H9 (cell line): ENCODE results near the gene PPFIBP2. TPM values are rescaled to one million over a fixed set of nuclear protein-coding genes. Genes with fewer than 3 reads are reported as not detected.

Source experiments
- DNase-seq: peaks from one replicate; pipeline ENCODE4 v3.0.0-alpha.2; 2017
- H2AFZ ChIP-seq: one replicate; pipeline ENCODE4 v1.6.1; 2013; ENCODE audit warnings: mild to moderate bottlenecking, low read length, control low read depth, moderate library complexity
- H2AK5ac ChIP-seq: 2 replicates; pipeline ENCODE4 v1.6.1; 2013; ENCODE audit warnings: low read length, control low read depth, mixed read lengths; ENCODE audit not compliant: insufficient read length
- H2BK120ac ChIP-seq: one replicate; pipeline ENCODE4 v1.6.1; 2013; ENCODE audit warnings: low read depth, mild to moderate bottlenecking, low read length, control low read depth, inconsistent platforms; ENCODE audit not compliant: poor library complexity, severe bottlenecking
- H2BK12ac ChIP-seq: 2 replicates; pipeline ENCODE4 v1.6.1; 2013; ENCODE audit warnings: low read length, control low read depth, mixed read lengths, low read depth; ENCODE audit not compliant: insufficient read length
- H2BK15ac ChIP-seq: 2 replicates; pipeline ENCODE4 v1.6.1; 2013; ENCODE audit warnings: low read depth, low read length, control low read depth
- H2BK20ac ChIP-seq: one replicate; pipeline ENCODE4 v1.6.1; 2013; ENCODE audit warnings: low read depth, mild to moderate bottlenecking, low read length, control low read depth, inconsistent platforms; ENCODE audit not compliant: poor library complexity, severe bottlenecking
- H2BK5ac ChIP-seq: 2 replicates; pipeline ENCODE4 v1.6.1; 2013; ENCODE audit warnings: low read length, control low read depth, mixed read lengths; ENCODE audit not compliant: insufficient read length
- H3K14ac ChIP-seq: 2 replicates; pipeline ENCODE4 v1.6.1; 2013; ENCODE audit warnings: low read length, control low read depth; ENCODE audit not compliant: insufficient read depth
- H3K18ac ChIP-seq: 2 replicates; pipeline ENCODE4 v1.6.1; 2013; ENCODE audit warnings: low read depth, mild to moderate bottlenecking, mixed read lengths, low read length, control low read depth; ENCODE audit not compliant: insufficient read length
- H3K23ac ChIP-seq: 2 replicates; pipeline ENCODE4 v1.6.1; 2013; ENCODE audit warnings: low read length, control low read depth, mixed read lengths, low read depth; ENCODE audit not compliant: insufficient read length
- H3K23me2 ChIP-seq: 2 replicates; pipeline ENCODE4 v1.6.1; 2013; ENCODE audit warnings: low read depth, mild to moderate bottlenecking, mixed read lengths, low read length, control low read depth; ENCODE audit not compliant: insufficient read length, poor library complexity, severe bottlenecking
- H3K27ac ChIP-seq: 2 replicates; pipeline ENCODE4 v1.5.1; 2013; ENCODE audit warnings: low read length, control low read depth, mixed read lengths, low read depth; ENCODE audit not compliant: insufficient read length
- H3K27me3 ChIP-seq: 2 replicates; pipeline ENCODE4 v1.6.1; 2013; ENCODE audit warnings: low read length, control low read depth, inconsistent platforms; ENCODE audit not compliant: insufficient read depth
- H3K4ac ChIP-seq: 2 replicates; pipeline ENCODE4 v1.6.1; 2013; ENCODE audit warnings: low read depth, mild to moderate bottlenecking, control low read depth, inconsistent platforms, low read length, moderate library complexity
- H3K4me1 ChIP-seq: 2 replicates; pipeline ENCODE4 v1.6.1; 2013; ENCODE audit warnings: low read length, control low read depth, inconsistent platforms; ENCODE audit not compliant: insufficient read depth
- H3K4me2 ChIP-seq: 2 replicates; pipeline ENCODE4 v1.6.1; 2013; ENCODE audit warnings: low read length, control low read depth, mixed read lengths; ENCODE audit not compliant: insufficient read length, insufficient read depth
- H3K56ac ChIP-seq: 2 replicates; pipeline ENCODE4 v1.6.1; 2013; ENCODE audit warnings: low read depth, mild to moderate bottlenecking, mixed read lengths, low read length, control low read depth; ENCODE audit not compliant: insufficient read length
- H3K79me1 ChIP-seq: 2 replicates; pipeline ENCODE4 v1.6.1; 2013; ENCODE audit warnings: low read depth, mild to moderate bottlenecking, moderate library complexity, low read length, control low read depth, inconsistent platforms; ENCODE audit not compliant: insufficient read depth, poor library complexity, severe bottlenecking
- H3K79me2 ChIP-seq: 2 replicates; pipeline ENCODE4 v1.6.1; 2013; ENCODE audit warnings: low read length, control low read depth, inconsistent platforms; ENCODE audit not compliant: insufficient read depth
- H3K9ac ChIP-seq: 2 replicates; pipeline ENCODE4 v1.6.1; 2013; ENCODE audit warnings: low read length, control low read depth, mixed read lengths; ENCODE audit not compliant: insufficient read length; ENCODE audit errors: extremely low read depth
- H3K9me3 ChIP-seq: one replicate; pipeline ENCODE4 v1.6.1; 2013; ENCODE audit warnings: low read depth, low read length, inconsistent platforms; ENCODE audit not compliant: control insufficient read depth
- H3T11ph ChIP-seq: one replicate; pipeline ENCODE4 v1.6.1; 2013; ENCODE audit warnings: mild to moderate bottlenecking, low read length, control low read depth, inconsistent platforms
- H4K20me1 ChIP-seq: one replicate; pipeline ENCODE4 v1.6.1; 2013; ENCODE audit not compliant: control insufficient read depth, insufficient read length, insufficient read depth
- H4K5ac ChIP-seq: 2 replicates; pipeline ENCODE4 v1.6.1; 2013; ENCODE audit warnings: low read depth, mild to moderate bottlenecking, mixed read lengths, low read length, control low read depth; ENCODE audit not compliant: insufficient read length
- H4K8ac ChIP-seq: replicated peaks from 2 replicates; pipeline ENCODE4 v1.6.1; 2013; ENCODE audit warnings: low read length, control low read depth, mixed read lengths, low read depth; ENCODE audit not compliant: insufficient read length
- H4K91ac ChIP-seq: 2 replicates; pipeline ENCODE4 v1.6.1; 2013; ENCODE audit warnings: low read depth, mild to moderate bottlenecking, moderate library complexity, mixed read lengths, low read length, control low read depth; ENCODE audit not compliant: insufficient read length
- H3K27ac Mint-ChIP-seq, 3 experiments: 2 replicates in 2 of 3; 3 replicates in 1 of 3; pipeline ENCODE4 v1.8.0; 2020 to 2021; ENCODE audit warnings: mixed read lengths in 3 of 3, mild to moderate bottlenecking in 1 of 3, moderate library complexity in 1 of 3
- H3K27me3 Mint-ChIP-seq: 2 replicates; pipeline ENCODE4 v1.8.0; 2021; ENCODE audit warnings: low read depth, mild to moderate bottlenecking, moderate library complexity, mixed read lengths
- H3K36me3 Mint-ChIP-seq, 3 experiments: 2 replicates in 2 of 3; 3 replicates in 1 of 3; pipeline ENCODE4 v1.8.0; 2020 to 2021; ENCODE audit warnings: low read depth in 3 of 3, mixed read lengths in 3 of 3; ENCODE audit not compliant: insufficient read depth in 1 of 3
- H3K4me1 Mint-ChIP-seq, 2 experiments: 2 replicates each; pipeline ENCODE4 v1.8.0; 2020; ENCODE audit warnings: mixed read lengths in 2 of 2
- H3K4me3 Mint-ChIP-seq, 2 experiments: 2 replicates in 1 of 2; 3 replicates in 1 of 2; pipeline ENCODE4 v1.8.0; 2020 to 2021; ENCODE audit warnings: mild to moderate bottlenecking in 2 of 2, mixed read lengths in 2 of 2, moderate library complexity in 1 of 2
- H3K9me3 Mint-ChIP-seq, 2 experiments: 2 replicates in 1 of 2; 3 replicates in 1 of 2; pipeline ENCODE4 v1.8.0; 2020; ENCODE audit warnings: mild to moderate bottlenecking in 2 of 2, mixed read lengths in 2 of 2, moderate library complexity in 1 of 2
- CTCF ChIP-seq: fragments of 200-600 bp; sonication (generic); conservative IDR thresholded peaks from 3 replicates; pipeline ENCODE4 v1.8.0; 2021; ENCODE audit warnings: antibody characterized with exemption, mild to moderate bottlenecking
- WGBS: extraction: QIAGEN DNeasy Blood & Tissue Kit; methylation state at CpG from one replicate; pipeline ENCODE4 v1.1.7; 2013; ENCODE audit warnings: missing lambda C conversion rate, low lambda C conversion rate, mixed read lengths; ENCODE audit not compliant: insufficient read length; ENCODE audit errors: extremely low coverage; 5-methylcytosine and 5-hydroxymethylcytosine counted together
- total RNA-seq: library from RNA; stranded (reverse); gene quantifications from 2 replicates; pipeline ENCODE4 v1.2.1, GENCODE V29; 2021

The PPFIBP2 gene
- total RNA-seq, 1 experiment from 2014 or later: 8.3 TPM

- no peak overlapping the region for H2AFZ ChIP-seq
- no peak for DNase-seq
Measured at GRCh38 chr11:7677071-7677470, 163.3 kb downstream of the PPFIBP2 start.

More at GRCh38 chr11:7677071-7677470, 163.3 kb downstream of the PPFIBP2 start:
- Histone ChIP-seq H3K4me1 (peaks cover 2% of the 10 kb centered on the region; the same call in 1 of the 2 replicates), H3K4me2 (no peak overlapping the region), H4K91ac (no peak overlapping the region), H3K14ac (no peak overlapping the region), H3K79me2 (no peaks in the 10 kb centered on the region), H3K9ac (no peak overlapping the region), H3K56ac (no peak overlapping the region), H2BK12ac (no peak overlapping the region), H3K79me1 (no peaks in the 10 kb centered on the region), H3K27ac (no peak overlapping the region), H2BK5ac (no peak overlapping the region), H4K20me1 (peaks cover 2% of the 10 kb centered on the region), H3K9me3 (no peaks in the 10 kb centered on the region), H4K8ac (no peak overlapping the region), H3T11ph (no peak overlapping the region), H3K23me2 (peaks cover 10% of the 10 kb centered on the region), H3K18ac (no peak overlapping the region), H3K27me3 (no peaks in the 10 kb centered on the region), H2BK20ac (no peak overlapping the region), H2BK120ac (no peak overlapping the region), H3K4ac (no peak overlapping the region), H2AK5ac (no peak overlapping the region), H2BK15ac (no peak overlapping the region), H4K5ac (no peak overlapping the region), H3K23ac (no peak overlapping the region)
- H3K9me3 Mint-ChIP-seq: peaks cover 5 to 7% of the 10 kb centered on the region in 2 experiments; a peak in 4 of 5 replicates
- H3K36me3 Mint-ChIP-seq: peaks cover 0 to 28% (median 2%) of the 10 kb centered on the region in 3 experiments; a peak in 5 of 7 replicates
- H3K27me3 Mint-ChIP-seq: peaks cover 10% of the 10 kb centered on the region
- WGBS: no CpG with 5 or more reads among the region's 5 CpGs
- H3K4me3 Mint-ChIP-seq: no peak overlapping the region
- no peak for TF ChIP-seq CTCF
- H3K4me1 Mint-ChIP-seq: peaks cover 47 to 53% of the 10 kb centered on the region in 2 experiments
- no peak overlapping the region; a peak in 1 of 7 replicates for H3K27ac Mint-ChIP-seq
